ENCODE measurements around the gene CEP250.

GRCh38 chr20:35473684-35474083 lies 18.3 kb downstream of the CEP250 start:
- TF ChIP-seq CTCF (IDR thresholded peaks at IDR 0.05 in 2 of 3, conservative IDR thresholded peaks at IDR 0.05 in 1 of 3; ENCODE audit: borderline replicate concordance in 1 of 3, insufficient read depth in 1 of 3, low read depth in 2 of 3, low read length in 2 of 3) = no peak
- TF ChIP-seq MAX (IDR thresholded peaks at IDR 0.05) = no peak
- TF ChIP-seq EGR1 (IDR thresholded peaks at IDR 0.05; ENCODE audit: low read depth) = no peak
- no peak for TF ChIP-seq JUND (IDR thresholded peaks at IDR 0.05)
- TF ChIP-seq ZNF274 (IDR thresholded peaks at IDR 0.05; ENCODE audit: low read depth, low read length) = no peak
- TF ChIP-seq, protein P1, sequence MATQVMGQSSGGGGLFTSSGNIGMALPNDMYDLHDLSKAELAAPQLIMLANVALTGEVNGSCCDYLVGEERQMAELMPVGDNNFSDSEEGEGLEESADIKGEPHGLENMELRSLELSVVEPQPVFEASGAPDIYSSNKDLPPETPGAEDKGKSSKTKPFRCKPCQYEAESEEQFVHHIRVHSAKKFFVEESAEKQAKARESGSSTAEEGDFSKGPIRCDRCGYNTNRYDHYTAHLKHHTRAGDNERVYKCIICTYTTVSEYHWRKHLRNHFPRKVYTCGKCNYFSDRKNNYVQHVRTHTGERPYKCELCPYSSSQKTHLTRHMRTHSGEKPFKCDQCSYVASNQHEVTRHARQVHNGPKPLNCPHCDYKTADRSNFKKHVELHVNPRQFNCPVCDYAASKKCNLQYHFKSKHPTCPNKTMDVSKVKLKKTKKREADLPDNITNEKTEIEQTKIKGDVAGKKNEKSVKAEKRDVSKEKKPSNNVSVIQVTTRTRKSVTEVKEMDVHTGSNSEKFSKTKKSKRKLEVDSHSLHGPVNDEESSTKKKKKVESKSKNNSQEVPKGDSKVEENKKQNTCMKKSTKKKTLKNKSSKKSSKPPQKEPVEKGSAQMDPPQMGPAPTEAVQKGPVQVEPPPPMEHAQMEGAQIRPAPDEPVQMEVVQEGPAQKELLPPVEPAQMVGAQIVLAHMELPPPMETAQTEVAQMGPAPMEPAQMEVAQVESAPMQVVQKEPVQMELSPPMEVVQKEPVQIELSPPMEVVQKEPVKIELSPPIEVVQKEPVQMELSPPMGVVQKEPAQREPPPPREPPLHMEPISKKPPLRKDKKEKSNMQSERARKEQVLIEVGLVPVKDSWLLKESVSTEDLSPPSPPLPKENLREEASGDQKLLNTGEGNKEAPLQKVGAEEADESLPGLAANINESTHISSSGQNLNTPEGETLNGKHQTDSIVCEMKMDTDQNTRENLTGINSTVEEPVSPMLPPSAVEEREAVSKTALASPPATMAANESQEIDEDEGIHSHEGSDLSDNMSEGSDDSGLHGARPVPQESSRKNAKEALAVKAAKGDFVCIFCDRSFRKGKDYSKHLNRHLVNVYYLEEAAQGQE (IDR thresholded peaks at IDR 0.05; ENCODE audit: low read depth) = no peak
- TF ChIP-seq POLR2A (IDR thresholded peaks at IDR 0.05; ENCODE audit: borderline replicate concordance, extremely low read depth, insufficient read depth, insufficient read length) = no peak
- no peak for TF ChIP-seq SP1 (IDR thresholded peaks at IDR 0.05; ENCODE audit: low read depth)

Data from HCT116 (cell line).